ENCODE measurements around the gene PAMR1.

DNA sequence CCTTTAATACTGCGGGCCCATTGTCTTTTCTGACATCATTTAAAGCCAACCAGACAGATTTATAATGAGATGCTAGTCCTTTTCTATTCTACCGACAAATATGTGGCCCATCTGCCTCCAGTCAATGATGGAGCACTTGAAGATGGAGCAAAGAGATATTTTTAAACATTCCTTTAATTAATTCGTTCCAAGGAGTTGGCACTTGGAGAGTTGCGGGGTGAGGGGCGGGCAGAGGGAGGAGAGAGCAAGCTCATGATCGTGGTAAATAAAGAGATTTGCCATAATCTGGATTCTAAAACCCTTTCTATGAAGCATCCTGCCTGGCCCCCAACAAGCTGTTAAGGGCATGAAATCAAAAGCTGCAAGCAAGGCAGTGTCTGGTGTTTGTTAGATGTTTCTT is 111.1 kb downstream of the PAMR1 start:
- TF ChIP-seq YY1 (IDR thresholded peaks at IDR 0.05; ENCODE audit: insufficient read depth, insufficient read length), result no peak
- no peak for TF ChIP-seq SUZ12 (IDR thresholded peaks at IDR 0.05; ENCODE audit: extremely low read depth, insufficient read depth, insufficient read length)

Data from NT2/D1 (cell line).